H1 (cell line): ENCODE results near the gene TMED5. TPM values are rescaled to one million over a fixed set of nuclear protein-coding genes. Genes with fewer than 3 reads are reported as not detected.

Source experiments
- CTCF ChIA-PET: fragments of 300-600 bp; sonication (Branson Sonifier 250); formaldehyde crosslinking; loops from one replicate; lab custom pipeline; 2021; ENCODE audit not compliant: partially characterized antibody; lab: Charles Lee
- POLR2A ChIA-PET: fragments of 300-600 bp; sonication (Branson Sonifier 250); formaldehyde crosslinking; loops from one replicate; lab custom pipeline; 2021; ENCODE audit warnings: inconsistent platforms; ENCODE audit not compliant: partially characterized antibody; lab: Charles Lee
- DNase-seq, 2 experiments: peaks; one replicate each; pipeline versions ENCODE4 v3.0.0 to v3.0.0-alpha.2; 2010 to 2022; ENCODE audit warnings: low spot score in 2 of 2, low read depth in 1 of 2, mixed read lengths in 1 of 2
- FAIRE-seq: peaks from 2 replicates; lab custom pipeline; 2011; peaks lifted over from hg19 to GRCh38; lab: Jason Lieb, UNC
- H2AFZ ChIP-seq: 2 replicates; pipeline ENCODE4 v1.8.1; 2012; ENCODE audit warnings: low read length, inconsistent platforms
- H2AK5ac ChIP-seq: 2 replicates; pipeline ENCODE4 v1.6.1; 2013; ENCODE audit warnings: low read depth, low read length
- H2BK120ac ChIP-seq: replicated peaks from 2 replicates; pipeline ENCODE3; 2013; ENCODE audit warnings: low read depth, low read length, inconsistent platforms
- H2BK12ac ChIP-seq: 2 replicates; pipeline ENCODE4 v1.6.1; 2013; ENCODE audit warnings: low read depth, low read length
- H2BK15ac ChIP-seq: 2 replicates; pipeline ENCODE4 v1.6.1; 2013; ENCODE audit warnings: low read length
- H2BK20ac ChIP-seq: 2 replicates; pipeline ENCODE4 v1.6.1; 2013; ENCODE audit warnings: low read length
- H2BK5ac ChIP-seq: 2 replicates; pipeline ENCODE4 v1.6.1; 2013; ENCODE audit warnings: low read depth, low read length
- H3K14ac ChIP-seq: 2 replicates; pipeline ENCODE4 v1.6.1; 2013; ENCODE audit warnings: inconsistent platforms; ENCODE audit not compliant: insufficient read length
- H3K18ac ChIP-seq: 2 replicates; pipeline ENCODE4 v1.6.1; 2013; ENCODE audit warnings: low read length; ENCODE audit errors: extremely low read depth
- H3K23ac ChIP-seq: 2 replicates; pipeline ENCODE4 v1.6.1; 2013; ENCODE audit warnings: inconsistent platforms; ENCODE audit not compliant: insufficient read length
- H3K23me2 ChIP-seq: 2 replicates; pipeline ENCODE4 v1.6.1; 2013; ENCODE audit warnings: low read depth, low read length
- H3K27ac ChIP-seq: 2 replicates; pipeline ENCODE4 v1.6.1; 2011; ENCODE audit warnings: low read depth, low read length, inconsistent platforms
- H3K27me3 ChIP-seq, 4 experiments: replicated peaks in 1 of 4; 1 replicate in 1 of 4; 2 replicates in 3 of 4; pipeline versions ENCODE4 v1.6.1 to v1.8.1; 2011 to 2013; ENCODE audit warnings: low read length in 3 of 4, mild to moderate bottlenecking in 3 of 4, inconsistent platforms in 2 of 4, mixed read lengths in 2 of 4, moderate library complexity in 1 of 4; ENCODE audit not compliant: control insufficient read depth in 3 of 4, insufficient read depth in 3 of 4; ENCODE audit errors: extremely low read depth in 1 of 4
- H3K36me3 ChIP-seq, 4 experiments: 2 replicates each; pipeline versions ENCODE4 v1.6.1 to v1.8.1; 2011 to 2013; ENCODE audit warnings: mild to moderate bottlenecking in 4 of 4, low read length in 3 of 4, moderate library complexity in 2 of 4, control low read depth in 1 of 4, inconsistent platforms in 1 of 4; ENCODE audit not compliant: insufficient read depth in 4 of 4, control insufficient read depth in 2 of 4
- H3K4ac ChIP-seq: replicated peaks from 2 replicates; pipeline ENCODE3; 2013; ENCODE audit warnings: low read length, low read depth, mixed read lengths, inconsistent platforms; ENCODE audit not compliant: insufficient read length
- H3K4me1 ChIP-seq, 4 experiments: replicated peaks in 1 of 4; 1 replicate in 1 of 4; 2 replicates in 3 of 4; pipeline versions ENCODE4 v1.6.1 to v1.8.1; 2011 to 2013; ENCODE audit warnings: low read length in 3 of 4, inconsistent platforms in 2 of 4, mixed read lengths in 1 of 4; ENCODE audit not compliant: insufficient read depth in 4 of 4, control insufficient read depth in 3 of 4
- H3K4me2 ChIP-seq, 2 experiments: 2 replicates each; pipeline versions ENCODE4 v1.6.1 to v1.8.1; 2011 to 2013; ENCODE audit warnings: low read depth in 2 of 2, low read length in 2 of 2, control low read depth in 1 of 2, inconsistent platforms in 1 of 2, mild to moderate bottlenecking in 1 of 2; ENCODE audit not compliant: insufficient read depth in 1 of 2
- H3K4me3 ChIP-seq, 4 experiments: fragments of 200-600, 300-600 bp in 1 of 4; sonication (generic), shearing (Covaris generic), sonication (Bioruptor Twin) in 1 of 4; 2 replicates each; pipeline versions ENCODE4 v1.5.1 to v1.8.1; 2011 to 2016; ENCODE audit warnings: low read length in 4 of 4, low read depth in 3 of 4, control low read depth in 2 of 4, inconsistent platforms in 2 of 4, mild to moderate bottlenecking in 2 of 4, mixed read lengths in 1 of 4, moderate library complexity in 1 of 4; ENCODE audit not compliant: insufficient read depth in 2 of 4; ENCODE audit errors: extremely low read depth in 1 of 4
- H3K56ac ChIP-seq: replicated peaks from 2 replicates; pipeline ENCODE3; 2013; ENCODE audit warnings: low read depth, mild to moderate bottlenecking, mixed read lengths, low read length, inconsistent platforms; ENCODE audit not compliant: insufficient read length
- H3K79me1 ChIP-seq: 2 replicates; pipeline ENCODE4 v1.6.1; 2013; ENCODE audit warnings: low read depth, low read length, control low read depth
- H3K79me2 ChIP-seq, 2 experiments: 2 replicates each; pipeline versions ENCODE4 v1.6.1 to v1.8.1; 2012 to 2013; ENCODE audit warnings: low read length in 2 of 2, mild to moderate bottlenecking in 2 of 2, inconsistent platforms in 1 of 2; ENCODE audit not compliant: insufficient read depth in 2 of 2, control insufficient read depth in 1 of 2
- H3K9ac ChIP-seq, 4 experiments: replicated peaks in 1 of 4; 1 replicate in 1 of 4; 2 replicates in 3 of 4; pipeline versions ENCODE4 v1.6.1 to v1.8.1; 2011 to 2013; ENCODE audit warnings: low read depth in 3 of 4, low read length in 3 of 4, control low read depth in 2 of 4, mild to moderate bottlenecking in 2 of 4, moderate library complexity in 2 of 4, inconsistent platforms in 1 of 4; ENCODE audit errors: extremely low read depth in 1 of 4
- H3K9me3 ChIP-seq, 2 experiments: 2 replicates each; pipeline versions ENCODE4 v1.6.1 to v1.8.1; 2012 to 2013; ENCODE audit warnings: mild to moderate bottlenecking in 2 of 2, moderate library complexity in 2 of 2, control low read depth in 1 of 2, inconsistent platforms in 1 of 2, low read depth in 1 of 2, low read length in 1 of 2, mixed read lengths in 1 of 2; ENCODE audit not compliant: insufficient read depth in 2 of 2
- H4K20me1 ChIP-seq, 2 experiments: replicated peaks in 1 of 2; 2 replicates each; pipeline versions ENCODE3 to v1.8.1; 2011 to 2013; ENCODE audit warnings: inconsistent platforms in 2 of 2, low read length in 2 of 2, mild to moderate bottlenecking in 1 of 2; ENCODE audit not compliant: insufficient read depth in 2 of 2, control insufficient read depth in 1 of 2
- H4K5ac ChIP-seq: 2 replicates; pipeline ENCODE4 v1.6.1; 2013; ENCODE audit warnings: low read length, low read depth, mixed read lengths, inconsistent platforms; ENCODE audit not compliant: insufficient read length
- H4K8ac ChIP-seq: 2 replicates; pipeline ENCODE4 v1.8.0; 2013; ENCODE audit warnings: mild to moderate bottlenecking, moderate library complexity, low read length, inconsistent platforms; ENCODE audit not compliant: insufficient read depth; ENCODE audit errors: extremely low read depth
- H4K91ac ChIP-seq: replicated peaks from 2 replicates; pipeline ENCODE3; 2013; ENCODE audit warnings: low read length, mixed read lengths, inconsistent platforms; ENCODE audit not compliant: insufficient read length
- HDAC6 ChIP-seq: IDR thresholded peaks from one replicate; pipeline ENCODE4 v1.7.1; 2012; ENCODE audit warnings: low read depth, mild to moderate bottlenecking, inconsistent platforms, low read length, moderate library complexity
- RXRA ChIP-seq: IDR thresholded peaks from 2 replicates; pipeline ENCODE4 v1.6.1; 2011; ENCODE audit warnings: low read depth, mild to moderate bottlenecking, low read length, moderate library complexity; ENCODE audit not compliant: insufficient read depth
- WGBS, 2 experiments: shearing (Covaris generic) in 1 of 2; methylation state at CpG; one replicate each; pipeline versions ENCODE4 v1.1.6 to v1.1.7; 2013 to 2015; ENCODE audit warnings: low lambda C conversion rate in 2 of 2, mixed read lengths in 2 of 2, inconsistent platforms in 1 of 2, low coverage in 1 of 2, missing lambda C conversion rate in 1 of 2; ENCODE audit not compliant: insufficient replicate concordance in 2 of 2, insufficient coverage in 1 of 2, insufficient read length in 1 of 2; ENCODE audit errors: extremely low coverage in 1 of 2, missing lambda C conversion rate in 1 of 2; 5-methylcytosine and 5-hydroxymethylcytosine counted together
- polyA plus RNA-seq, 7 experiments: library from polyadenylated mRNA; depleted of rRNA in 3 of 7; stranded (reverse) in 5 of 7; unstranded in 2 of 7; fragments of >200 nt in 5 of 7; fragments of 200-250 nt in 2 of 7; gene quantifications; 1 replicate in 5 of 7; 2 replicates in 1 of 7; 4 replicates in 1 of 7; pipeline versions ENCODE4 v1.2.1 to v1.2.3, GENCODE V29; 2011 to 2013; ENCODE audit warnings: missing spikeins in 2 of 7, mixed read lengths in 2 of 7
- total RNA-seq: library from RNA; stranded (reverse); fragmentation: NEBNext Ultra II Directional; extraction: Animal tissue kit (Norgen Biotek cat#: 25700); gene quantifications from 2 replicates; pipeline ENCODE4 v1.2.1, GENCODE V29; 2021

TMED5 gene
- total and polyA plus RNA-seq, 2 of the 8 experiments (the other 6 are each of a cell fraction or from before 2014, with no cell fraction given), result 14.8 to 32.8 TPM

GRCh38 chr1:93199150-93199549, 18.9 kb upstream of the TMED5 start:
- H2AFZ ChIP-seq, result no peak overlapping the region

More at GRCh38 chr1:93199150-93199549, 18.9 kb upstream of the TMED5 start:
- Histone ChIP-seq H2BK15ac (no peak overlapping the region), H3K27ac (no peak overlapping the region), H3K23me2 (peaks cover 1% of the 10 kb centered on the region; the same call in 1 of the 2 replicates), H3K18ac (no peak overlapping the region), H3K23ac (no peak overlapping the region), H3K4me1 (no peaks in the 10 kb centered on the region), H2BK12ac (no peak overlapping the region), H3K4me3 (no peak overlapping the region), H3K4me2 (no peak overlapping the region), H3K27me3 (no peaks in the 10 kb centered on the region), H3K56ac (no peak overlapping the region), H3K9ac (no peak overlapping the region; a peak in 1 of 7 replicates), H2BK120ac (no peak overlapping the region), H3K79me1 (no peaks in the 10 kb centered on the region), H3K9me3 (no peaks in the 10 kb centered on the region), H2BK20ac (no peak overlapping the region), H3K79me2 (no peaks in the 10 kb centered on the region), H3K36me3 (peaks cover 3 to 28% (median 16%) of the 10 kb centered on the region in 4 experiments; a peak in 7 of 8 replicates), H4K5ac (no peak overlapping the region), H2BK5ac (no peak overlapping the region), H4K91ac (no peak overlapping the region), H4K20me1 (no peaks in the 10 kb centered on the region), H3K4ac (no peak overlapping the region), H4K8ac (no peak overlapping the region), H2AK5ac (no peak overlapping the region), H3K14ac (no peak overlapping the region)
- no peak for TF ChIP-seq HDAC6
- TF ChIP-seq RXRA, result no peak
- FAIRE-seq (no peak), DNase-seq (no peak)
- CTCF ChIA-PET, result interaction anchor here (0.6 to 1.1 kb wide), 3 partner anchors 11 to 353 kb away, joined by 3 to 4 read pairs (median 4); no protein-coding TSS in a partner anchor
- WGBS, 2 experiments, result 94% methylated on average over 9 of the region's 9 CpGs; no CpG with 5 or more reads in 1 of the 2 experiments
- POLR2A ChIA-PET, result interaction anchor here (0.8 kb wide), 1 partner anchor 13 kb away, joined by 3 read pairs; no protein-coding TSS in a partner anchor
